Measurements from ENCODE around the gene CLMN.
A peak's percentile ranks its signal among the peaks of the same experiment; 100 is the strongest.

CLMN gene

GRCh38 chr14:95307402-95308041 is 12.2 kb downstream of the CLMN start:
- no peaks in the 10 kb centered on the region for H3K27me3 ChIP-seq
- H3K27ac ChIP-seq = no peak overlapping the region
- H4K20me1 ChIP-seq = peaks cover 0 to 20% (median 0%) of the 10 kb centered on the region in 11 experiments; a peak in 5 of 22 replicates
- H3K4me2 ChIP-seq = peak overlapping the region in 8 of 11 experiments; percentile 7 to 31 (median 19); a peak in 8 of 22 replicates
- H3K4me1 ChIP-seq = peaks cover 25 to 69% (median 61%) of the 10 kb centered on the region in 10 experiments
- H3K4me3 ChIP-seq = no peak overlapping the region
- H3K9me3 ChIP-seq (replicated peaks in 1 of 11) = peaks cover 0 to 18% (median 9%) of the 10 kb centered on the region in 11 experiments; a peak in 10 of 22 replicates
- no peak overlapping the region for H3K9ac ChIP-seq
- H3K36me3 ChIP-seq = peaks cover 0 to 9% (median 0%) of the 10 kb centered on the region in 11 experiments; a peak in 1 of 22 replicates
- no peak for TF ChIP-seq Cebpa-rat (IDR thresholded peaks at IDR 0.05)

- no peaks in the 10 kb centered on the region for H3K27me3 ChIP-seq
- H4K20me1 ChIP-seq = peaks cover 0 to 21% (median 0%) of the 10 kb centered on the region in 11 experiments; a peak in 5 of 22 replicates
- H3K4me3 ChIP-seq = no peak overlapping the region
- no peak for TF ChIP-seq Cebpa-rat (IDR thresholded peaks at IDR 0.05)
- H3K9ac ChIP-seq = no peak overlapping the region
- peaks cover 10 to 69% (median 62%) of the 10 kb centered on the region in 10 experiments for H3K4me1 ChIP-seq
- peak overlapping the region in 8 of 11 experiments; percentile 10 to 56 (median 48); a peak in 13 of 22 replicates for H3K4me2 ChIP-seq
- peaks cover 0 to 18% (median 9%) of the 10 kb centered on the region in 11 experiments; a peak in 10 of 22 replicates for H3K9me3 ChIP-seq (replicated peaks in 1 of 11)
- H3K27ac ChIP-seq = no peak overlapping the region
- H3K36me3 ChIP-seq = peaks cover 0 to 9% (median 0%) of the 10 kb centered on the region in 11 experiments; a peak in 1 of 22 replicates
Measured at GRCh38 chr14:95305940-95306339, 13.8 kb downstream of the CLMN start.

GRCh38 chr14:95305145-95305544 is 14.6 kb downstream of the CLMN start:
- Histone ChIP-seq H4K20me1 (peaks cover 0 to 26% (median 0%) of the 10 kb centered on the region in 11 experiments; a peak in 5 of 22 replicates), H3K36me3 (peaks cover 0 to 4% (median 0%) of the 10 kb centered on the region in 11 experiments; a peak in 1 of 22 replicates), H3K4me2 (peak overlapping the region in 4 of 11 experiments; percentile 20 to 88 (median 68); a peak in 3 of 22 replicates), H3K9ac (no peak overlapping the region), H3K4me1 (peaks cover 12 to 74% (median 65%) of the 10 kb centered on the region in 10 experiments), H3K27me3 (peaks cover 0 to 2% (median 0%) of the 10 kb centered on the region in 11 experiments; a peak in 1 of 22 replicates), H3K27ac (no peak overlapping the region), H3K9me3 (replicated peaks in 1 of 11) (peaks cover 0 to 11% (median 3%) of the 10 kb centered on the region in 11 experiments; a peak in 8 of 22 replicates), H3K4me3 (no peak overlapping the region)
- TF ChIP-seq Cebpa-rat (IDR thresholded peaks at IDR 0.05) = no peak

GRCh38 chr14:95304342-95304741 is 15.4 kb downstream of the CLMN start:
- H3K4me2 ChIP-seq = peak overlapping the region in 7 of 11 experiments; percentile 16 to 88 (median 80); a peak in 9 of 22 replicates
- TF ChIP-seq Cebpa-rat (IDR thresholded peaks at IDR 0.05) = no peak
- no peaks in the 10 kb centered on the region; a peak in 1 of 22 replicates for H3K36me3 ChIP-seq
- H4K20me1 ChIP-seq = peaks cover 0 to 29% (median 2%) of the 10 kb centered on the region in 11 experiments; a peak in 5 of 22 replicates
- peaks cover 0 to 5% (median 0%) of the 10 kb centered on the region in 11 experiments; a peak in 1 of 22 replicates for H3K27me3 ChIP-seq
- no peak overlapping the region for H3K4me3 ChIP-seq
- no peak overlapping the region for H3K27ac ChIP-seq
- no peak overlapping the region for H3K9ac ChIP-seq
- H3K9me3 ChIP-seq (replicated peaks in 1 of 11) = peaks cover 0 to 3% (median 0%) of the 10 kb centered on the region in 11 experiments; a peak in 4 of 22 replicates
- H3K4me1 ChIP-seq = peaks cover 20 to 82% (median 73%) of the 10 kb centered on the region in 10 experiments

GRCh38 chr14:95303552-95303951 is 16.2 kb downstream of the CLMN start:
- H3K9ac ChIP-seq = no peak overlapping the region
- no peak for TF ChIP-seq Cebpa-rat (IDR thresholded peaks at IDR 0.05)

GRCh38 chr14:95302667-95303506 is 16.8 kb downstream of the CLMN start:
- no peak for TF ChIP-seq Cebpa-rat (IDR thresholded peaks at IDR 0.05)
- H3K4me3 ChIP-seq = no peak overlapping the region
- no peaks in the 10 kb centered on the region for H3K9me3 ChIP-seq (replicated peaks in 1 of 11)
- H3K27ac ChIP-seq = no peak overlapping the region
- H3K4me1 ChIP-seq = peaks cover 26 to 92% (median 85%) of the 10 kb centered on the region in 10 experiments
- 0 out of 22 replicates have a peak overlapping the region, but pooled peaks of 1 of the 11 experiments have one; percentile 10 for H3K9ac ChIP-seq
- H3K27me3 ChIP-seq = peaks cover 0 to 5% (median 0%) of the 10 kb centered on the region in 11 experiments; a peak in 1 of 22 replicates
- H3K4me2 ChIP-seq = peak overlapping the region in 9 of 11 experiments; percentile 22 to 89 (median 80); a peak in 18 of 22 replicates
- H4K20me1 ChIP-seq = peaks cover 0 to 29% (median 4%) of the 10 kb centered on the region in 11 experiments; a peak in 5 of 22 replicates
- H3K36me3 ChIP-seq = no peaks in the 10 kb centered on the region

More at GRCh38 chr14:95303552-95303951, 16.2 kb downstream of the CLMN start:
- peak overlapping the region in 9 of 11 experiments; percentile 22 to 89 (median 80); a peak in 18 of 22 replicates for H3K4me2 ChIP-seq
- H4K20me1 ChIP-seq = peaks cover 0 to 29% (median 4%) of the 10 kb centered on the region in 11 experiments; a peak in 5 of 22 replicates
- H3K9me3 ChIP-seq (replicated peaks in 1 of 11) = no peaks in the 10 kb centered on the region
- H3K4me3 ChIP-seq = no peak overlapping the region
- peaks cover 21 to 90% (median 81%) of the 10 kb centered on the region in 10 experiments for H3K4me1 ChIP-seq
- no peak overlapping the region for H3K27ac ChIP-seq
- H3K36me3 ChIP-seq = no peaks in the 10 kb centered on the region
- peaks cover 0 to 5% (median 0%) of the 10 kb centered on the region in 11 experiments; a peak in 1 of 22 replicates for H3K27me3 ChIP-seq

- H3K4me1 ChIP-seq = peaks cover 32 to 96% (median 91%) of the 10 kb centered on the region in 10 experiments
Measured at GRCh38 chr14:95301527-95302187, 18.1 kb downstream of the CLMN start.

More at GRCh38 chr14:95301527-95302187, 18.1 kb downstream of the CLMN start:
- Histone ChIP-seq H3K9me3 (replicated peaks in 1 of 11) (no peaks in the 10 kb centered on the region), H4K20me1 (peaks cover 0 to 29% (median 4%) of the 10 kb centered on the region in 11 experiments; a peak in 5 of 22 replicates), H3K9ac (no peak overlapping the region), H3K4me2 (peak overlapping the region in 10 of 11 experiments; percentile 9 to 89 (median 82); a peak in 17 of 22 replicates), H3K27me3 (peaks cover 0 to 5% (median 0%) of the 10 kb centered on the region in 11 experiments; a peak in 1 of 22 replicates), H3K36me3 (no peaks in the 10 kb centered on the region), H3K27ac (no peak overlapping the region), H3K4me3 (no peak overlapping the region)
- no peak for TF ChIP-seq Cebpa-rat (IDR thresholded peaks at IDR 0.05)
